SK-N-SH (cell line): Measurements from ENCODE around the gene ARAP2. TPM values are rescaled to one million over a fixed set of nuclear protein-coding genes. Genes with fewer than 3 reads are reported as not detected.

Source experiments
- CTCF ChIA-PET: fragments of 300-600, 350-600 bp; formaldehyde crosslinking; extraction: SDS; loops from one replicate; lab custom pipeline; 2021; lab: Yijun Ruan, JAX
- POLR2A ChIA-PET: fragments of 350-600 bp; sonication (Branson Sonifier 250); formaldehyde crosslinking; extraction: SDS; loops from one replicate; lab custom pipeline; 2020; ENCODE audit warnings: antibody characterized with exemption, inconsistent platforms; lab: Yijun Ruan, JAX
- DNase-seq: peaks from one replicate; pipeline ENCODE4 v3.0.0; 2012
- H2AFZ ChIP-seq: fragments of 200-600 bp; sonication (generic); 2 replicates; pipeline ENCODE4 v1.8.1; 2016; ENCODE audit warnings: antibody characterized with exemption, mild to moderate bottlenecking, low read depth
- H3F3A ChIP-seq: fragments of 200-600 bp; sonication (generic); replicated peaks from 2 replicates; pipeline ENCODE3; 2016; ENCODE audit warnings: antibody characterized with exemption, mild to moderate bottlenecking; ENCODE audit not compliant: insufficient read depth
- H3K27ac ChIP-seq, 2 experiments: fragments of 200-500 bp in 1 of 2; fragments of 200-600 bp in 1 of 2; sonication (Bioruptor generic) in 1 of 2; sonication (generic), shearing (Covaris generic) in 1 of 2; 2 replicates each; pipeline versions ENCODE4 v1.5.1 to v1.6.1; 2014 to 2016; ENCODE audit warnings: low read depth in 2 of 2, inconsistent platforms in 1 of 2, low read length in 1 of 2, mild to moderate bottlenecking in 1 of 2, mixed read lengths in 1 of 2
- H3K27me3 ChIP-seq: fragments of 200-600 bp; sonication (generic), shearing (Covaris generic); 2 replicates; pipeline ENCODE4 v1.6.1; 2016; ENCODE audit warnings: mixed run types; ENCODE audit not compliant: insufficient read depth
- H3K36me3 ChIP-seq, 2 experiments: fragments of 200-500 bp in 1 of 2; fragments of 200-600 bp in 1 of 2; sonication (Bioruptor generic) in 1 of 2; sonication (generic) in 1 of 2; replicated peaks in 1 of 2; 2 replicates each; pipeline versions ENCODE3 to v1.5.1; 2014 to 2016; ENCODE audit warnings: low read length in 1 of 2, mild to moderate bottlenecking in 1 of 2; ENCODE audit not compliant: insufficient read depth in 2 of 2, control insufficient read depth in 1 of 2
- H3K4me1 ChIP-seq, 2 experiments: fragments of 200-500 bp in 1 of 2; fragments of 200-600 bp in 1 of 2; sonication (Bioruptor generic) in 1 of 2; sonication (generic), shearing (Covaris generic) in 1 of 2; 2 replicates each; pipeline versions ENCODE4 v1.5.1 to v1.6.1; 2014 to 2016; ENCODE audit warnings: low read depth in 1 of 2, low read length in 1 of 2, mixed run types in 1 of 2; ENCODE audit not compliant: insufficient read depth in 2 of 2, control insufficient read depth in 1 of 2
- H3K4me2 ChIP-seq: fragments of 200-600 bp; sonication (generic), shearing (Covaris generic); 2 replicates; pipeline ENCODE4 v1.6.1; 2017; ENCODE audit warnings: mixed run types
- H3K4me3 ChIP-seq, 2 experiments: fragments of 200-500 bp in 1 of 2; fragments of 200-600 bp in 1 of 2; sonication (Bioruptor generic) in 1 of 2; sonication (generic), shearing (Covaris generic) in 1 of 2; 2 replicates each; pipeline versions ENCODE4 v1.5.1 to v1.8.1; 2014 to 2016; ENCODE audit warnings: low read depth in 2 of 2, inconsistent platforms in 1 of 2, low read length in 1 of 2, mild to moderate bottlenecking in 1 of 2, mixed read lengths in 1 of 2, moderate library complexity in 1 of 2
- H3K79me2 ChIP-seq: fragments of 200-600 bp; sonication (generic); 2 replicates; pipeline ENCODE4 v1.8.1; 2017; ENCODE audit warnings: mild to moderate bottlenecking; ENCODE audit not compliant: insufficient read depth
- H3K9ac ChIP-seq: fragments of 200-600 bp; sonication (generic); 2 replicates; pipeline ENCODE4 v1.6.1; 2017; ENCODE audit warnings: mixed run types
- H3K9me2 ChIP-seq: fragments of 200-600 bp; sonication (generic); 2 replicates; pipeline ENCODE4 v1.6.1; 2017; ENCODE audit warnings: mixed run types
- H3K9me3 ChIP-seq: fragments of 200-600 bp; sonication (generic); 2 replicates; pipeline ENCODE4 v1.6.1; 2017; ENCODE audit warnings: mixed run types, mild to moderate bottlenecking, moderate library complexity
- H4K20me1 ChIP-seq: fragments of 200-600 bp; sonication (generic); 2 replicates; pipeline ENCODE4 v1.6.1; 2017; ENCODE audit warnings: mild to moderate bottlenecking, mixed run types; ENCODE audit not compliant: insufficient read depth
- CHD2 ChIP-seq: fragments of 150-350 bp; IDR thresholded peaks from 2 replicates; pipeline ENCODE4 v1.6.1; 2018; ENCODE audit warnings: low read length; ENCODE audit not compliant: partially characterized antibody
- CTCF ChIP-seq: fragments of 200-600 bp; sonication (generic); IDR thresholded peaks from 2 replicates; pipeline ENCODE4 v1.6.1; 2017; ENCODE audit warnings: antibody characterized with exemption, mild to moderate bottlenecking, moderate library complexity
- ELF1 ChIP-seq: IDR thresholded peaks from 2 replicates; pipeline ENCODE4 v1.4.0; 2012
- EP300 ChIP-seq, 2 experiments: IDR thresholded peaks; 2 replicates each; pipeline versions ENCODE4 v1.4.0 to v1.6.1; 2012; ENCODE audit warnings: borderline replicate concordance in 1 of 2, low read depth in 1 of 2, low read length in 1 of 2
- FOXJ3 ChIP-seq: sonication (generic); formaldehyde crosslinking; IDR thresholded peaks from 2 replicates; pipeline ENCODE4 v1.5.1; 2020; ENCODE audit warnings: mild to moderate bottlenecking, missing genetic modification reagents
- FOXM1 ChIP-seq: IDR thresholded peaks from 2 replicates; pipeline ENCODE4 v1.4.0; 2012; ENCODE audit warnings: low read depth, mild to moderate bottlenecking
- IRF3 ChIP-seq: fragments of 150-350 bp; IDR thresholded peaks from 2 replicates; pipeline ENCODE4 v1.6.1; 2016; ENCODE audit warnings: mild to moderate bottlenecking, low read depth, low read length
- MEF2A ChIP-seq: IDR thresholded peaks from 2 replicates; pipeline ENCODE4 v1.4.0; 2012; ENCODE audit warnings: low read depth, borderline replicate concordance
- NFIC ChIP-seq: IDR thresholded peaks from 2 replicates; pipeline ENCODE4 v1.4.0; 2012; ENCODE audit warnings: borderline replicate concordance
- NRF1 ChIP-seq: IDR thresholded peaks from 2 replicates; pipeline ENCODE4 v1.6.1; 2012; ENCODE audit warnings: low read depth, mild to moderate bottlenecking, low read length
- PBX3 ChIP-seq: IDR thresholded peaks from 2 replicates; pipeline ENCODE4; 2012
- POLR2AphosphoS5 ChIP-seq: IDR thresholded peaks from 2 replicates; pipeline ENCODE4 v1.6.1; 2012; ENCODE audit warnings: low read depth, low read length
- RCOR1 ChIP-seq: fragments of 150-350 bp; IDR thresholded peaks from 2 replicates; pipeline ENCODE4 v1.6.1; 2017; ENCODE audit warnings: antibody characterized with exemption, low read length
- REST ChIP-seq: IDR thresholded peaks from 2 replicates; pipeline ENCODE4 v1.6.1; 2012; ENCODE audit warnings: mild to moderate bottlenecking, low read depth, low read length, moderate library complexity
- RFX5 ChIP-seq: IDR thresholded peaks from 2 replicates; pipeline ENCODE4 v1.6.1; 2012; ENCODE audit warnings: mild to moderate bottlenecking, improper control_type of control experiment, low read length
- SIN3A ChIP-seq: IDR thresholded peaks from 2 replicates; pipeline ENCODE4 v1.6.1; 2012; ENCODE audit warnings: low read depth, mild to moderate bottlenecking, low read length, moderate library complexity, borderline replicate concordance
- TAF1 ChIP-seq: IDR thresholded peaks from 2 replicates; pipeline ENCODE4 v1.6.1; 2012; ENCODE audit warnings: low read depth, mild to moderate bottlenecking, low read length, moderate library complexity, borderline replicate concordance
- TCF12 ChIP-seq: IDR thresholded peaks from 2 replicates; pipeline ENCODE4 v1.4.0; 2012
- polyA plus RNA-seq, 3 experiments: library from polyadenylated mRNA; depleted of rRNA; stranded (reverse); fragments of >200 nt; gene quantifications; 2 replicates each; pipeline ENCODE4 v1.2.3, GENCODE V29; 2012

ARAP2 gene
- polyA plus RNA-seq, 1 of the 3 experiments (the other 2 are of a cell fraction): not detected

- Histone ChIP-seq H3K4me2 (no peak overlapping the region), H3K27ac (no peak overlapping the region), H3K36me3 (no peaks in the 10 kb centered on the region), H3F3A (no peaks in the 10 kb centered on the region), H3K79me2 (no peaks in the 10 kb centered on the region), H4K20me1 (no peaks in the 10 kb centered on the region), H3K4me3 (no peak overlapping the region), H3K27me3 (no peaks in the 10 kb centered on the region; the same call in 1 of the 2 replicates), H3K9ac (no peak overlapping the region), H3K9me3 (no peaks in the 10 kb centered on the region), H3K9me2 (no peaks in the 10 kb centered on the region), H2AFZ (no peak overlapping the region), H3K4me1 (no peaks in the 10 kb centered on the region)
- ChIA-PET POLR2A (no interaction called here), CTCF (no interaction called here)
- TF ChIP-seq FOXJ3 (CRISPR knock-in tag) (no peak), RCOR1 (no peak), REST (no peak), RFX5 (no peak), NFIC (no peak), IRF3 (no peak), SIN3A (no peak), CHD2 (no peak), POLR2AphosphoS5 (no peak), FOXM1 (no peak), TAF1 (no peak), MEF2A (no peak), ELF1 (no peak), TCF12 (no peak), NRF1 (no peak), EP300 (IDR thresholded peaks at IDR 0.05; ENCODE audit: borderline replicate concordance in 1 of 2, low read depth in 1 of 2, low read length in 1 of 2) (no peak), CTCF (no peak), PBX3 (no peak)
- no peak for DNase-seq
These were observed 69.7 kb downstream of the ARAP2 start for GRCh38 chr4:36174570-36174969.
